Stimulated activated CD8-positive, alpha-beta memory T cell treated with anti-CD3 and anti-CD28 coated beads, Interleukin-7, amount 100 ng/mL, for 4 hours (primary cell): ENCODE measurements around the gene ETV6.

Experiments
- DNase-seq, 2 donors: peaks; one replicate each; pipeline ENCODE4 v3.0.0-alpha.2; 2020; ENCODE audit warnings: low read depth in 2 of 2

Gene ETV6

DNA sequence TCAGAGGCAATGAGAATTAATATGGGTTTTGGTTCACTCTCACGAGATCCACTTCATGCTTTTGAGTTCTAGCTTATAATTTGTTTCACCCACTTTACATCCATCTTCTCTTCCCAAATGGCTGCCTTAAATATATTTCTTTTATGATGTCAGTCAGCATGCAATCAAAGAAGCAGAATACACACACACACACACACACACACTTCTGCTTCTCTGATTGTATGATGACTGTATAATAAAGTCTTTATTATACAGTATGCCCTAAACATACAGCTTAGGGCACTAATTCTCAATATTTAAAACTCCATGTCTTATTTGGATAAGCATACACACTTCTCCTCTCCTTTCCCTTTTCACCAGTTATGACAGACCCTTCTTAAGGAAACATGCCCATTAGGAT lies 6.7 kb upstream of the ETV6 start:
- no peak for DNase-seq

DNA sequence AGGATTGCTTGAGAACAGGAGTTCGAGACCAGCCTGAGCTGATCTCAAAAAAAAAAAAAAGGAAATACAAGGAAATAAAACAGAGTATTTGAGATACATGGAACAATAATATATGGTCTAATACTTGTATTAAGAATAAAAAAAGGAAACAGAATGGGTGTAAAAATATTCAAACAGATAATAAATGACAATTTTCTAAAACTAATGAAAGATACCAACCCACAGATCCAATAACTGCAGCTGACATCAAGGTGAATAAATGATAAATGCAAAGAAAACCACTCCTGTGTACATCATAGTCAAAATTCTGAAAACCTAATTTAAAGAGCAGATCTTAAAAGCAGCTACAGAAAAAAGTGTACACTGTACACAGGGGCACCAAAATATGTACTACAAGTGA lies 4.1 kb upstream of the ETV6 start:
- DNase-seq: no peak

DNA sequence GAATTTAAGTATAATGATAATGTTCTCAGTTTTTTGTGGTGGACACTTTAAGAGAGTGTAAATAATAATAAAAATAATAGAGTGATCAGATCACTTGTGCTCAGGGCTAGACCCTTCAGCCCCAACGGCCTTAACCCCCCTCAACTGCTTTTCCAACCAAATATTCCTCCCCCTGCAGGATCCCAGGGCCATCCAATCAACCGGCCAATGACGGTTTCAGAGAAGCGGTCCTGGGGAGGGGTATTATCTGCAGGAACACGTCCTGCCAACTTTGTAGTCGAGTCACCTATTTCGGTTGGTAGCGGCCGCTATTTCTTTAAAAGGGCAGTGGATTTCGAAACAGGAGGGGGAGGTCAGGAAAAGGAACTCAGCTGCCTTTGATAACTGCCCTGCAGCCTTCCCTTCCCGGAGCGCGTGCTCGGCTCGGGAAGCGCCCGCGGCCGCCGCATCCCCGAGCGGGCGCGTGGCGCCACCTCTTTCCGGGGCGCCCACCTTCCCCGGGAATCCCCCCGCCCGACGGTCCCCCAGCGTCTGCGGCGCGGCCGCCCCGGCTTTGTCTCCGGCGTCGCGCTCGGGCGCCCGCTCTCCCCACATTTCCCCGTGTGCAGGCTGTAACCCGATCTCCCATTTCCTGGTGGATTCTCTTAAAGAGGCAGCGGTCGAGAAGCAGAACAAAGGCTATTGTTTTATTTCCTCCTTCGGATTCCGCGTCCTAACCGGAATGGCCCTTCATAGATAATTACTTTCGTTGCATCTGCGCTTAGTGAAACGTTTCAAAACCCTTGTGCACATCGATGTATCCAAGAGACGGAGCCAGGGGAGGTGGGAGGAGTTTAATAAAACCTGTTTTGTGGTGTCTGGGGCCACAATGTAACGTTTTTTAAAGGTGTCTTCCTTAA lies 711 bp upstream of the ETV6 start:
- DNase-seq: peak; percentile 39 to 67

DNA sequence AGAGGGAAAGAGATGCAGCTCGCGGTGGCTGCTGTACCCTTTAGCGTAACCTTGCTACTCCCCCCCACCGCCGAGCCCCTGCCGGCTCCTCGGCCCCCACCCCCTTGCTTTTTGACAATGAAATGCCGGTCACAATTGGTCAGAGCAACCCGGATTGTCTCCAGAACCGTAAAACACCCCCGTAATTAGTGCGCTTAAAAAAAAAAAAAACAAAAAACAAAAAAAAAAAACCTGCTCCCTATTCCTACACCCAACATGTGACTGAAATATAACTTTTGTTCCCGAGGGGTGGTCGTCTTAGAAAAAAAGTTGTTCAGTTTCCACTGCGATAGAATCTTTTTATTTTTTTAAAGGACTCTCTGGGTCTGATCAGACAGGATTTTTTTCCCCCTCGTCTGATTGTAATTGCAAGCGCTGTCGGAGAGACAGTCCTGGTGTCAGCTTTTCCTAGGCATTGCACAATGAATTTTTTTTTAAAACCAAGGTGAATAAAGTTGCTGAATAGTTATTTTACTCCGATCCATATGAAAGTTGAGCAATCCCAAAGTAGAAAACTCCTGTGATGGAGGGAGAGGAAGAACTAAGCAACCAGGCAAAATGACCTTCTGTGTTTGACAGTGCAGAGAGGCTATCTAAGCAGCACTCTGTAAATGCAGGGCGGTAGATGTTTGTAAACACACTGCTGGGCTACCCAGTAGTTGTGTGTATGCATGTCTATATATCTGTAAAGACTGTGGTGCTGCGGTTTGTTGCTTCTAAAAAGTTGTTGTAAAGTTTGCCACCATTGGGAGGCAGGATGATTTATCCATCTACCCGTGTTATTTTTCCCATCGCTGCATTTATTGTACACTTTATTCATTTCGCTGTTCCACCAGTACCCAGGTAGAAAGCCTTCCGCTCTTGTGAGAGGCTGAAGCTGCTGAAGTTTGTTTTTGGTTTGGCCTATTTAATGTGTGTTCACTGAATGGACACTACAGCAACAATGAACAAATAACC lies 1.1 kb downstream of the ETV6 start:
- DNase-seq: no peak

DNA sequence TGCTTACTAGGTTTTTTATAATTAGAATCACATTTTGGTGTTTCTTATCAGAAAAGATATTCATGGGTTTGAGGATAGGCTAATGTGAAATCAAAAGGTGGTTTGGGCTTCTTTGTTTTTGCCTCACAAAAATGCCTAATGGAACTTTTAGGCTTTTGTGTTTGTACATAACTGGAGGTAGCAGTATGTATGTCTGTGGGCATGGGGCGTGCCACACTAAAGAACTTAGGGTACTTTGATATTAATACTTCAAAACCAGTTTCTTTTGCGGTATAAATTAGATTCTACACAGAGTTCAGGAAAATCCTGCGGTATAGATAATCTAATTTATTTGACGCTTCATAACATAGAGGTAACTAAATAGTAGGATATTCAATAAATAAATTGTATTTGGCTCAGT lies 1.9 kb downstream of the ETV6 start:
- no peak for DNase-seq

DNA sequence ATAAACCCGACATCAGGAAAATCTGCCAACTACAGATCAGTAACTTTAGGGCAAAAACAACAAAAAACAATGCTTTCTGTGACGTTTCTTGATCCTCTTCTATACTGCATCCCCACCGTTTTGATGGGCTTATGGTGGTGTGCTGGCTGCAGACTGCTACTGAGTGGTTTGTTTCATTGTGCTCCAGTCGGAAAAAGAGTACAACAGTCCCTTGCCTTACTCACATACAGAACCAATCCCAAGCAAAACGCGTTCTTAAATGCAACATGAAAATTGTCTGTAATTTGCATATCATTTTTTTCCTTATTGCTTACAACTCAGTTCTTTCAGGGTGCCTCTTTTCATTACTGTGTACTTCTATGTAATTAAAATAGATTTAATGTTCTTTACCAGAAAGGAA lies 2.3 kb downstream of the ETV6 start:
- no peak for DNase-seq

DNA sequence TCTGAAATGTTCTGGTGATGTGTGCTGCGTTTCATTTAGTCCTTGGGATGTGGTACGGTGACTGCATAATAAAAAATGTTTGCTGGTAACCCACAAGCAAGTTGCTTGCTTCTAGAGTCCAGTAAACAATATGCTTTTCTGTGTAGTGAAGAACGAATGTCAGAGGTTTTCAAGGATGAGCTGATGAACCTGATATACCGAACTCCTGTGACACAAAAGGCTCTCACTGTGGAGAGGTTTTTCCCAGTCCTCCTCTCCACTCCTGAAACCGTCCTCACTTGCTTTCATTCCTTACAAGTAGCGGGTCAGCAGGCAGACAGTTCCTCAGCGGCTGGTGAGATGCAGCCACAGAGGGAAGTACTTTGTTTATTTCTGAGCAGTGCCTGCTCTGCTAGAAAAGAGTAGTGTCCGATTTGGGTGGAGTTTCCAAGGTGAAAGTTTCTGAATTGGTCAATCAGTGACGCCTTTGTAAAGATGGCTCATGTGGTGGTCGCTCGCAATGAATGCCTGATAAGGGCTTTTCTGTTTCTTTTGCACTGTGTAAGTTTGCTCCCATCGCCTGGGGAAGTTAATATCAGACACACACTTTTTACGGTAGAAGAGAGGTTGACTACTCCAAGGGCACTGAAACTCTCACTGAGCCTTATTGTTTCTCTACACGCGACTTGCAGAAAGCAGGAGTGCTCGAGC lies 3.0 kb downstream of the ETV6 start:
- no peak for DNase-seq

DNA sequence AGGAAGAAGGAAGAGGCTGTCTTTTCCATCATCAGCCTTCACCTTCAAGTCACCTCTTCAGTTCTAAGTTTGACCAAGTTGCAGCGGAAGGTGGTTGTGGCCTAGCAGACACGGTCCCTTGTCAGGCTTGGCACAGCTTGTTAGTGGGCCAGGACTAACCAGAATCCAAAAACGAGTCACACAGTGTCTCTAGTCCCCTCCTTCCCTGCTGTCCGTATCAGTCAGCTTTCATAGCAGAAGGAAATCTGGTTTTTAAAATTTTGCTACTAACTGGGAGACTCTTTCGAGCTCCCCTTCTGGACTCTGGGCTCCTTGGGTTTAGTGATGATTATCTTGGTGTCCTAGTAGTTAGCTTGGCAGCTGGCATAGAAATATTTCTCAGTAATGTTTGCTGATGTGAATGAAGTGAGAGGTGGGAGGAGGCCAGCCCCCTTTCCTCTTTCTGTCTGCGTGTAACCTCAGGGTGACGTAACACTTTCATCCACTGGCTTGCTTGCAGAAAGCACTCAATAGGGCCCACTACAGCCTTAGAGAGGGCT lies 3.8 kb downstream of the ETV6 start:
- peak; percentile 38 to 45 for DNase-seq

DNA sequence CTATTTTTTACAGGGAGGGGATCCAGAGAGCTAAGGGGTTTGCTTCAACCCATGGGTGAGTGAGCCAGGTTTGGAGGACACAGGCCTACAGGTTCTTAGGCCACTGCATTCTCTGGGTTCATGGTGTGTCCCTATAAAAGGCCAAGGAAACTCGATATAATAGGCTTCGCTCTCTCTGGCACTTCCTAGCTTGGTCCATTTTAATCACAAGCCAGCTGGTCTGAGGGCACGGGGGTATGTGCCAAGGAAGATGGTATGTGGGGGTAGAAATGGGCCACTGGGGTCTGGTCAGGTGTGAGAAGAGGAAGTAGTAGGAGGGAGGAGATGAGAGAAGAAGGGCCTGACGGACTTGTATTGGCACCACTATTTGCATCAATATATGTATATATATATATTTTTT lies 4.9 kb downstream of the ETV6 start:
- no peak for DNase-seq

DNA sequence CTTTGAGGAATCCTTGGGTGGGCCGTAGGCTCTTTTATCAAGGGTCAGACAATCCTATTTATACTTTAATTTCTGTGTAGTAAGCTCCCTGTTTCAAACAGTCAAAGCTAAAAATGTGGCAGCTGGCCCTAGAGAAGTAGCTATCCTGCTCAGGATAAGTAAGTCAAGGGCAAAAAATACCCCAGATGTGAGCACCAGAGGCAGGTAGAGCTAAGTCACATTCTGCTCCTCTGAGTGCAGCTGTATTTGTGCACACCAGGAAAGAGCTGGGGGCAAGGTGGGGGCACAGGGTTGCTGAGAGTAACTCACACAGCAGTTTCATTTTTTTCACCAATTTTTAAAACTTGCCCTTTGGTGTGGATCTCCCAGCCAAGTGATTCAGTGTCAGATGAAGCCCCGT lies 5.3 kb downstream of the ETV6 start:
- DNase-seq: no peak

DNA sequence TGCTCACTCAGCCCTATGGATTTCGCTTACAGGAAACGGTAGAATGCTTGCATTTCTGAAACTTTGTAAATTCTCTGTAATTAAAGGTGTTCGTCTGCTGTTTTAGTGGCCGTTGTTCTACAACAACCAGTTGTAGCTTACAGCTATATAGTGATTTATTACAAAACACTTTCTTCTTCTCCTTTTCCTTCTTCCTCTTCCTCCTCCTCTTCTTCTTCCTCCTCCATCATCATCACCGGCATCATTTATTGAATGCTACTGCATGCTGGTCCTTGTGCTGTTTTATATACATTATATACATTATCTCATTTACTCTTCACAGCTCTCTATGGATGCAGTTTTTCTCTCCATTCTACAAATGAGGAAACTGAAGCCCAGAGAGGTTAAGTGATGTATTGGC lies 6.4 kb downstream of the ETV6 start:
- DNase-seq: no peak

DNA sequence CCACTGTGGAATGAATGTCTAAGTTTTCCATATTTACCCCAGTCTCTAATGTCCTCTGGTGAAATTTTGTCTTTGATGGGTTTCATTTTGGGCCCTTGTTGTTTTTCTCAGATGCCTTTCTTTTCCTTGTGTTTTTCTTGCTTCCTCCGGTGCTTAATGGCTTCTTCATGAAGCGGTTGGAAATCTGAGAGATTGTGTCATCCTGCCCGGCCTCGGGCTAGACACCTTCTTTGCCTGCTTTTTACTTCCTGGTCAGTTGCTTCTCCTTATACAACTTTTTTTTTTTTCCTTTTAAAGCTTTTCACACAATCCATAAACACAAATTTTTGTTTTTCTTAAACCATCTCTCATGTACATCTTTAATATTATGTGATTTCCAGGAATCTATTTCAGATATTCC lies 7.1 kb downstream of the ETV6 start:
- no peak for DNase-seq

DNA sequence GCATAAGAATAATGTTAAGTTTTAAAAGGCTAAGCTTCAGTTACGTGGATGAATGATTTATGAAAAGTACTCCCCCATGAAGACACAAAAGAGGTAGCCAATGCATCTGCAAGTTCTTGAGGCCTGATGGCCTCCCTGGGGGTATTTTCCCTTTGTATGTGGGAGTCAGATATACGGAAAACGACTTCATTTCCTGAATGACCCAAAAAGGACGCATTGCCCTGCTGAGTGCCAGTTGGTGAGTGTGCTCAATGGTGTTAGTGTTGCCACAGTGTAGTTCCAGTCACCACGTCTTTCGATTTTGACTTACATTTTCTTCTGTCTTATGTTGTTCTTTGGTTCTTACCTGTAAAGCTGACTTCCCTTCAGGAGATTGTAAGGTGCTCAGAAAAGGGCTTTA lies 8.0 kb downstream of the ETV6 start:
- no peak for DNase-seq

DNA sequence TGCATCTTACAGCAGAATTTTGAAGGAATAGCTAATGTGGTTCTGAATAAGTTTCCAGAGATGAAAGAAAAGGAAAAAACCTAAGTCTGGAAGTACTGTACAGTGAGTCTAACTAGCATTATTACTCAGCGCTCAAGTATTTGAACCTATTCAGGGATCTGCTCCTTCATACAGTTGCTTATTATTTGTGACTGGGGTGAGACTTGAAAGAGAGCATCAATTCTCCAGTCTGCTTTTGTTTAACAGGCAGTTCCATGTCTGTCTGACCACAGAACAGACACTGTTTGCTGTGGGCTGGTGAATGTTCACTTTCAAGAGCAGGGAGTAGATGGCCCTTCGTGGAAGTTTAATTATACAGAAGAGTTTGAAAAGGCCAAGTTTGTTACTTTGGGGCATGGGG lies 9.3 kb downstream of the ETV6 start:
- no peak for DNase-seq

DNA sequence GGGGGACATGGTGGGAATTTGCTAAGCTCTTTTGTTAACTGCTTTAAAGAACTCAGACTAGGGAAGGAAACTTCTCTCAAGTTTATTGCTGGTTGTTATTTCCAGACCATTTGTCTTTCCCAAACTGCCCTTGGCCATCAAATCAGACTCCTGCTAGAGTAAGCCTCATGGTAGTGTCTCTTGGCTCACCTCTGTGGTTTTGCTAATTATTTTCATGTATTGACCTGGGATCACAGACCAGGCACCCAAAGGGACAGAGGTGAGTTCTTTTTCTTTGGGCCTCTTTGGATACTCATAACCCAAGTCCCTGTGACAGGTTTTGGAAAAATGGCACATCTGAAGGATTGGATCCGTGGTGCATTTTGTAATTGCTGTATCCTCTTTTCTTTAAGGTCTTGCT lies 11.2 kb downstream of the ETV6 start:
- DNase-seq: no peak

DNA sequence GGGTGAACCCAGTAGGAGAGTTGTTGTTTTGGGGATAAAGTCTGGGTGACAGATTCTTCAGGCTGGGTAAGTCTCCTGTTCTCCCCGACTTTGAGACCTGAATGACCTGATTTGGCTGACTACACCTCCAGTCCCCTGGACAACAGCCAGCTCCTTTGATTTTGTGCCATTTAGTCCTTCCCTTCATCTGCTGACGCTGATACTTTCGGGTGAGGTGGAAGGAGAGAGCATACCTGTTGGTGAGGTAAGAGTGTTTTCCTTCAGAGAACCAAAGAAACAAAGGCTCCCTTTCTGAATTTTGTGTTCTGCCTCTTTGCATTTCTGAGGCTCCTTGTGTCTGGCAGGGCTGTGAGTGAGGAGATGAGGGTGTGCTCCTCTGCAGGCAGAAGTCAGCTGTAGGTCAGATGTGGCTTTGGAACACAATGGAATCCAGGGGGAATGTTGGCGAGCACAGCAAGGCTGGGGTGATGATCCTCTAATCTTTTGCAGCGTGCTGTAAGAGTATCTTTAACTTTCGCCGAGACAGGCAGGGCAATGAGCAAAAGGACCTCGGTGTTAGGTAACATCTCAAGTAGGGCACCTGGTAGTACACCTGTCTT lies 12.1 kb downstream of the ETV6 start:
- DNase-seq: no peak

DNA sequence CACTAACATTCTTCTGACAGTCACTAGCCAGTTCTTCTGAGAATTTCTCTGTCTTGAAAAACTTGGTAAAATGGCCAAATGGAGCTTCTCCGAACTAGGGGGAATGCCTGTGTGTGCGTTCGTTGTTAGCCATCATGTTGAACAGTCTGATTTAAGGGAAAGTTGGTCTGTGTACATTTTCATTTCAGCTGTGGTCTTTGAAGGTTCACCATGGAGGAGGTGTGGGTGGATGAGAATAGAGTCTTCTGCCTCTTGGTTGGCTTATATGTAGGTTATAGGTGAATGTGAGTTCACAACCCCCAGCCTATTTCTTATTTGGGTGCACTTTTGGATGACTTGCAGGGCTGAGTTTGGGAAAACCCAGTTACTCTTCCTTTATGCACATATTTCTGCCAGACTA lies 12.9 kb downstream of the ETV6 start:
- DNase-seq: no peak

DNA sequence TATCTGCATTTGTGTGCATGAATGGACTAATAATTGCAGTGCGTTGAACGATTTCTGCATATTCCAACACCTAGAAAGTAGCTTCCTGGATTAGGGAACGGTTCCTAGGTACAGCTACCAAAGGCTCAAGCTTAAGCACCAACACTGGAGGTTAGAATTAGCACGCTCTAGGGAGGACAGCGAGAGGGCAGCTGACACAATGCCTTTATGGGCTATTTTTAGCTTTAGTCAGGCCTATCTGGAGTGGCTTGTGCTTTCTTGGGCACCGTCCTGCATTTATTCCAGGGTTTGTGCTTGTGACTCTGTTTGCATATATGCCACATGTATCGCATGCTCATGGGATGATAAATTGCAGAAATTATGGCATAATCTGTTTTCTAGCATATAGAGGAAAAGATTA lies 13.7 kb downstream of the ETV6 start:
- no peak for DNase-seq

DNA sequence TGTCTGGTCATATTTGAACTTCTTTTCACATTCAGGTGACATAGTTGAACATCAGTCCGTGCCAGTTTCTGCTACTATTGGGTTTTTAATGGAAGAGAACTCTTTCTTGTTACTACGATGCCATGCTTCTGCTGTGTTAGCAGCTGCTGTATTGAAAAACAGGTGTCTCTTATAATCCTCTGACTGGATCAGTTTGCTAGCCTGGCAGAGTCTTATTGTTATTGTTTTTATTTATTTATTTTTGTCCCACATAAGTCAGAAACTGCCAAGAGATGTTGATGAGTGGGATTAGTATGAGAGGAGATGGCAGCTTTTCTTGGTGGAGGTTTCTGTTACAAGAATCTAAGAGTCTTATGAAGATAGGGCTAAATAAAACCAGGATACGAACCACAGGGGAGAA lies 14.6 kb downstream of the ETV6 start:
- DNase-seq: no peak

DNA sequence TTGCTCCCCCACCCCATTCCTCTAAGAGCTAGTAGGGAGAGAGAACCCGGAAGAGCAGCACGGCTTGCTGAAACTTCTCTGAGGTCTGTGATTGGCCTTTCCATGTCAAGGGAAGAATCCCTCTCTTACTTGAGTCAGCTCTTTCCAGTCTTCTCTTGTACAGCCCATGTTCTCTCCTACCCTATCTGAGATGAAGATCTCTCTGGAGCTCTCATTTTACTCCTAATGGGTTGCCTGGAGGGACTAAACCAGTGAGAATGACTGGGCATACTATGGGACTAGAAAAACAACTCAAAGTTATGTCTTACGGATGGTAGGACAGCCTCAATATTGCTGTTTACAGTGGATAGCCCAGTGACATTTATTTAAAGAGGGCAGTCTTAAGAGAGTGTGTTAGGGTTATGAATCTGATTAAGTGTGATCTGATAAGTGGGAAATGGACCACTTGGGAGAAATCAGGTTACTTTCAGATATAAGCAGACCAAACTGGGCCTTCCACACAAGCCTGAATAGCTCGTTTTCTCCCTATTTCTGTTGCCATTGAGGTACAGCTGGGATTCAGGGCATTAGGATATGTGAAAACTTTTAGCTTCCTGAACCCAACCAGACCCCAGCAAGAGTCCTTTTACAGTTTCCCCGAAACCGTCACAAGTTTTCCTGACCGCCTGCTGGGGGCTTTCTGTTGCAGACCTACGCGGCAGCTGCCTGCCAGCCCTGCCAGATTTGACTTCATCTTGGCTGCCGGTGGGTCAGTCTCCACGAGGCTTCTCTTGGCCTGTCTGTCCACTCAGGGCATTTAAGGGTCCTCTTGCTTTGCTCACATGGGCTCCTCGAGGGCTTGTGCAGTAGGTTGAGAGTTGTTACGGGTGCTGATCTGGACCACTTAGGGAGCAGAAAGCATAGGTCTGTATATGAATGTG lies 16.9 kb downstream of the ETV6 start:
- no peak for DNase-seq
